Endodermal cell (in vitro differentiated cells): Measurements from ENCODE around the gene RHBDL1. TPM values are rescaled to one million over a fixed set of nuclear protein-coding genes. Genes with fewer than 3 reads are reported as not detected.

Source experiments
- DNase-seq: peaks from one replicate; pipeline ENCODE4 v3.0.0-alpha.2; 2017
- H3K27ac ChIP-seq: 2 replicates; pipeline ENCODE4 v1.5.1; 2013; ENCODE audit warnings: mild to moderate bottlenecking, low read depth, low read length, moderate library complexity
- H3K27me3 ChIP-seq: 2 replicates; pipeline ENCODE4 v1.6.1; 2013; ENCODE audit warnings: mild to moderate bottlenecking, low read length, moderate library complexity; ENCODE audit not compliant: insufficient read depth, control insufficient read depth, poor library complexity, severe bottlenecking
- H3K36me3 ChIP-seq: 2 replicates; pipeline ENCODE4 v1.7.0; 2013; ENCODE audit warnings: mild to moderate bottlenecking, low read length, moderate library complexity; ENCODE audit not compliant: control insufficient read depth, insufficient read depth
- H3K4me1 ChIP-seq: one replicate; pipeline ENCODE4 v1.7.0; 2013; ENCODE audit warnings: low read length; ENCODE audit not compliant: control insufficient read depth, insufficient read depth
- H3K4me3 ChIP-seq: 2 replicates; pipeline ENCODE4 v1.5.1; 2013; ENCODE audit warnings: mild to moderate bottlenecking, low read length, moderate library complexity
- H3K9ac ChIP-seq: 2 replicates; pipeline ENCODE4 v1.6.1; 2013; ENCODE audit warnings: mild to moderate bottlenecking, low read length, moderate library complexity; ENCODE audit not compliant: poor library complexity, severe bottlenecking; ENCODE audit errors: extremely low read depth
- H3K9me3 ChIP-seq: 2 replicates; pipeline ENCODE4 v1.6.1; 2013; ENCODE audit warnings: mild to moderate bottlenecking, low read length, moderate library complexity; ENCODE audit not compliant: control insufficient read depth
- H3K27ac Mint-ChIP-seq: 2 replicates; pipeline ENCODE4 v1.8.0; 2020; ENCODE audit warnings: mixed read lengths
- H3K27me3 Mint-ChIP-seq: 2 replicates; pipeline ENCODE4 v1.8.0; 2021; ENCODE audit warnings: mild to moderate bottlenecking, mixed read lengths; ENCODE audit not compliant: insufficient read depth
- H3K36me3 Mint-ChIP-seq: 2 replicates; pipeline ENCODE4 v1.8.0; 2020; ENCODE audit warnings: low read depth, mixed read lengths
- H3K4me1 Mint-ChIP-seq: 2 replicates; pipeline ENCODE4 v1.8.0; 2020; ENCODE audit warnings: mixed read lengths
- H3K4me3 Mint-ChIP-seq: 2 replicates; pipeline ENCODE4 v1.8.0; 2020; ENCODE audit warnings: mild to moderate bottlenecking, moderate library complexity, mixed read lengths
- H3K9me3 Mint-ChIP-seq: 2 replicates; pipeline ENCODE4 v1.8.0; 2020; ENCODE audit warnings: mild to moderate bottlenecking, mixed read lengths
- CTCF ChIP-seq: fragments of 200-600 bp; sonication (generic); conservative IDR thresholded peaks from 2 replicates; pipeline ENCODE4 v1.5.0; 2021; ENCODE audit warnings: antibody characterized with exemption, mild to moderate bottlenecking
- WGBS, 2 experiments: methylation state at CpG; one replicate each; pipeline versions ENCODE4 v1.1.5 to v1.1.7; 2013; ENCODE audit warnings: missing lambda C conversion rate in 2 of 2, mixed read lengths in 1 of 2; ENCODE audit not compliant: insufficient coverage in 1 of 2, insufficient read length in 1 of 2; 5-methylcytosine and 5-hydroxymethylcytosine counted together
- total RNA-seq, 2 donors: library from RNA; stranded (reverse); fragmentation: NEBNext Ultra II Directional in 1 of 2; extraction: Animal tissue kit (Norgen Biotek cat#: 25700) in 1 of 2; gene quantifications; 2 replicates in 1 of 2; 3 replicates in 1 of 2; pipeline ENCODE4 v1.2.1, GENCODE V29; 2021

The RHBDL1 gene
- total RNA-seq, 2 donors from 2014 or later = 3.7 to 5.1 TPM

- H3K27me3 Mint-ChIP-seq = no peaks in the 10 kb centered on the region
- peaks cover 16% of the 10 kb centered on the region for H3K36me3 Mint-ChIP-seq
- H3K9me3 Mint-ChIP-seq = no peaks in the 10 kb centered on the region
- TF ChIP-seq CTCF = no peak
- H3K27ac ChIP-seq = no peak overlapping the region
- H3K4me1 ChIP-seq = no peaks in the 10 kb centered on the region
- WGBS, 2 experiments = 97% methylated on average over 10 to 18 of the region's 18 CpGs
- DNase-seq = no peak
- no peak overlapping the region for H3K9ac ChIP-seq
- H3K4me1 Mint-ChIP-seq = peaks cover 6% of the 10 kb centered on the region
- H3K27me3 ChIP-seq = no peaks in the 10 kb centered on the region
- H3K27ac Mint-ChIP-seq = no peak overlapping the region
- no peak overlapping the region for H3K4me3 ChIP-seq
- no peaks in the 10 kb centered on the region for H3K9me3 ChIP-seq
- no peak overlapping the region for H3K4me3 Mint-ChIP-seq
- peaks cover 40% of the 10 kb centered on the region for H3K36me3 ChIP-seq
Observed at GRCh38 chr16:673399-673991, 2.0 kb upstream of the RHBDL1 start.

- Histone ChIP-seq H3K27ac (no peak overlapping the region), H3K4me3 (no peak overlapping the region), H3K9ac (no peak overlapping the region), H3K9me3 (no peaks in the 10 kb centered on the region), H3K27me3 (no peaks in the 10 kb centered on the region), H3K36me3 (peaks cover 38% of the 10 kb centered on the region), H3K4me1 (no peaks in the 10 kb centered on the region)
- Mint-ChIP-seq H3K4me1 (peaks cover 6% of the 10 kb centered on the region), H3K27ac (no peak overlapping the region), H3K9me3 (no peaks in the 10 kb centered on the region), H3K4me3 (peak overlapping the region; percentile 50), H3K27me3 (no peaks in the 10 kb centered on the region), H3K36me3 (peaks cover 15% of the 10 kb centered on the region)
- no peak for TF ChIP-seq CTCF
- 90 to 91% methylated on average over 13 to 22 of the region's 22 CpGs for WGBS, 2 experiments
- DNase-seq = no peak
Observed at GRCh38 chr16:674214-674881, 1.1 kb upstream of the RHBDL1 start.

GRCh38 chr16:675884-676564, 553 bp downstream of the RHBDL1 start:
- Mint-ChIP-seq H3K4me1 (peaks cover 7% of the 10 kb centered on the region), H3K36me3 (peaks cover 8% of the 10 kb centered on the region), H3K27me3 (no peaks in the 10 kb centered on the region), H3K4me3 (no peak overlapping the region), H3K9me3 (no peaks in the 10 kb centered on the region), H3K27ac (no peak overlapping the region)
- Histone ChIP-seq H3K4me1 (peaks cover under 1% of the 10 kb centered on the region), H3K27me3 (no peaks in the 10 kb centered on the region), H3K36me3 (peaks cover 21% of the 10 kb centered on the region), H3K9ac (no peak overlapping the region), H3K27ac (no peak overlapping the region), H3K9me3 (no peaks in the 10 kb centered on the region), H3K4me3 (no peak overlapping the region)
- 78 to 93% methylated on average over 7 to 23 of the region's 25 CpGs for WGBS, 2 experiments
- no peak for DNase-seq
- TF ChIP-seq CTCF = no peak
